Measurements from ENCODE around the gene TBATA.

Gene TBATA

GRCh38 chr10:70743879-70744278 lies 41.3 kb downstream of the TBATA start:
- DNase-seq (ENCODE audit: low spot score) = no peak

GRCh38 chr10:70743430-70743788 lies 41.8 kb downstream of the TBATA start:
- no peak for DNase-seq (ENCODE audit: low spot score)

GRCh38 chr10:70742537-70743429 lies 42.4 kb downstream of the TBATA start:
- DNase-seq (ENCODE audit: low spot score) = no peak

GRCh38 chr10:70740406-70741288 lies 44.5 kb downstream of the TBATA start:
- DNase-seq (ENCODE audit: low spot score) = no peak

- no peak for DNase-seq (ENCODE audit: low spot score)
Measured at GRCh38 chr10:70738761-70739121, 46.4 kb downstream of the TBATA start.

GRCh38 chr10:70738006-70738760 lies 47.0 kb downstream of the TBATA start:
- peak; percentile 9 for DNase-seq (ENCODE audit: low spot score)

GRCh38 chr10:70737250-70737649 lies 47.9 kb downstream of the TBATA start:
- no peak for DNase-seq (ENCODE audit: low spot score)

- no peak for DNase-seq (ENCODE audit: low spot score)
Measured at GRCh38 chr10:70736525-70736924, 48.7 kb downstream of the TBATA start.

GRCh38 chr10:70735161-70735560 lies 50.0 kb downstream of the TBATA start:
- DNase-seq (ENCODE audit: low spot score) = no peak

GRCh38 chr10:70733051-70733450 lies 52.1 kb downstream of the TBATA start:
- DNase-seq (ENCODE audit: low spot score) = no peak

- DNase-seq (ENCODE audit: low spot score) = no peak
Measured at GRCh38 chr10:70732569-70732968, 52.6 kb downstream of the TBATA start.

- DNase-seq (ENCODE audit: low spot score) = no peak
Measured at GRCh38 chr10:70730955-70731354, 54.2 kb downstream of the TBATA start.

GRCh38 chr10:70729763-70730357 lies 55.3 kb downstream of the TBATA start:
- DNase-seq (ENCODE audit: low spot score) = no peak

- no peak for DNase-seq (ENCODE audit: low spot score)
Measured at GRCh38 chr10:70728328-70728727, 56.8 kb downstream of the TBATA start.

- DNase-seq (ENCODE audit: low spot score) = no peak
Measured at GRCh38 chr10:70726909-70727495, 58.2 kb downstream of the TBATA start.

- no peak for DNase-seq (ENCODE audit: low spot score)
Measured at GRCh38 chr10:70723771-70724170, 61.4 kb downstream of the TBATA start.

- no peak for DNase-seq (ENCODE audit: low spot score)
Measured at GRCh38 chr10:70722820-70723424, 62.3 kb downstream of the TBATA start.
